Measurements from ENCODE around the gene ZSWIM6. TPM values are rescaled to one million over a fixed set of nuclear protein-coding genes. Genes with fewer than 3 reads are reported as not detected.

The ZSWIM6 gene
- total and polyA plus RNA-seq, 2 experiments from 2014 or later, result 3.9 to 6.0 TPM

DNA sequence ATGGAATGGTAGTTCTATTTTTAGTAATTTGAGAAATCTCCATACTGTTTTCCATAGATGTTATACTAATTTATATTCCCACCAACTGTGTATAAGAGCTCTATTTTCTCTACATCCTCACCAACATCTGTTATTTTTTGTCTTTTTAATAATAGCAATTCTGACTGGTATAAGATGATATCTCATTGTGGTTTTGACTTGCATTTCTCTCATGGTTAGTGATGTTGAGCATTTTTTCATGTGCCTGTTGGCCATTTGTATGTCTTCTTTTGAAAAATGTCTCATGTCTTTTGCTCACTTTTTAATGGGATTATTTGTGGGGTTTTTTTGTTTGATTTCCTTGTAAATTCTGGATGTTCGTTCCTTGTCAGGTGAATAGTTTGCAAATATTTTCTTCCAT is 154.4 kb downstream of the ZSWIM6 start (continued):
- TF ChIP-seq, protein P1, sequence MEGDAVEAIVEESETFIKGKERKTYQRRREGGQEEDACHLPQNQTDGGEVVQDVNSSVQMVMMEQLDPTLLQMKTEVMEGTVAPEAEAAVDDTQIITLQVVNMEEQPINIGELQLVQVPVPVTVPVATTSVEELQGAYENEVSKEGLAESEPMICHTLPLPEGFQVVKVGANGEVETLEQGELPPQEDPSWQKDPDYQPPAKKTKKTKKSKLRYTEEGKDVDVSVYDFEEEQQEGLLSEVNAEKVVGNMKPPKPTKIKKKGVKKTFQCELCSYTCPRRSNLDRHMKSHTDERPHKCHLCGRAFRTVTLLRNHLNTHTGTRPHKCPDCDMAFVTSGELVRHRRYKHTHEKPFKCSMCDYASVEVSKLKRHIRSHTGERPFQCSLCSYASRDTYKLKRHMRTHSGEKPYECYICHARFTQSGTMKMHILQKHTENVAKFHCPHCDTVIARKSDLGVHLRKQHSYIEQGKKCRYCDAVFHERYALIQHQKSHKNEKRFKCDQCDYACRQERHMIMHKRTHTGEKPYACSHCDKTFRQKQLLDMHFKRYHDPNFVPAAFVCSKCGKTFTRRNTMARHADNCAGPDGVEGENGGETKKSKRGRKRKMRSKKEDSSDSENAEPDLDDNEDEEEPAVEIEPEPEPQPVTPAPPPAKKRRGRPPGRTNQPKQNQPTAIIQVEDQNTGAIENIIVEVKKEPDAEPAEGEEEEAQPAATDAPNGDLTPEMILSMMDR (conservative IDR thresholded peaks at IDR 0.05; ENCODE audit: low read depth in 2 of 2), result no peak
- TF ChIP-seq CREB1 (CRISPR knock-in tag; IDR thresholded peaks at IDR 0.05; ENCODE audit: low read depth) (no peak), EZH2phosphoT487 (IDR thresholded peaks at IDR 0.05; ENCODE audit: unreplicated experiment) (no peak), ZNF114 (CRISPR knock-in tag; IDR thresholded peaks at IDR 0.05) (no peak), EZH2 (IDR thresholded peaks at IDR 0.05; ENCODE audit: low read depth, unreplicated experiment) (no peak), POLR2AphosphoS5 (IDR thresholded peaks at IDR 0.05; ENCODE audit: low read depth) (no peak)

DNA sequence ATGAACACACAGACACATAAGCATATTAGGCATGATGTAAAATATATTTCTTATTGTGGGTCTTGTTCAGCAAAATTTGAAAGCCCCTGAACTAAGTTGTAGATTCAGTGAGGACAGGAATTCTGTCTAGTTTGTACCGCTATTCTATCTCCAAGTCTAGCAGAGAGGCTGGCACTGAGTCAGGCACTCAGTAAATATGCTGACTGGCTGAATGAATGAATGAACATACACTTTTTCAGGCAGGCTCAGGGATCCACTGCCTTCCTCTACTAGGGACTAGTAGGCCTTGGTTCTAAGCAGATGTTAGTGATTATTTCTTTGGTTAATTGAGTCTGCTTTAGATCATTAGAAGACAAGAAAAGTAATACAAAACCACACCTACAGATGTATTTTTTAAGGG is 157.5 kb downstream of the ZSWIM6 start:
- DNase-seq (ENCODE audit: low spot score) (no peak), ATAC-seq (no peak)
- no peak for TF ChIP-seq ZNF114 (CRISPR knock-in tag; IDR thresholded peaks at IDR 0.05)
- TF ChIP-seq, protein P2, sequence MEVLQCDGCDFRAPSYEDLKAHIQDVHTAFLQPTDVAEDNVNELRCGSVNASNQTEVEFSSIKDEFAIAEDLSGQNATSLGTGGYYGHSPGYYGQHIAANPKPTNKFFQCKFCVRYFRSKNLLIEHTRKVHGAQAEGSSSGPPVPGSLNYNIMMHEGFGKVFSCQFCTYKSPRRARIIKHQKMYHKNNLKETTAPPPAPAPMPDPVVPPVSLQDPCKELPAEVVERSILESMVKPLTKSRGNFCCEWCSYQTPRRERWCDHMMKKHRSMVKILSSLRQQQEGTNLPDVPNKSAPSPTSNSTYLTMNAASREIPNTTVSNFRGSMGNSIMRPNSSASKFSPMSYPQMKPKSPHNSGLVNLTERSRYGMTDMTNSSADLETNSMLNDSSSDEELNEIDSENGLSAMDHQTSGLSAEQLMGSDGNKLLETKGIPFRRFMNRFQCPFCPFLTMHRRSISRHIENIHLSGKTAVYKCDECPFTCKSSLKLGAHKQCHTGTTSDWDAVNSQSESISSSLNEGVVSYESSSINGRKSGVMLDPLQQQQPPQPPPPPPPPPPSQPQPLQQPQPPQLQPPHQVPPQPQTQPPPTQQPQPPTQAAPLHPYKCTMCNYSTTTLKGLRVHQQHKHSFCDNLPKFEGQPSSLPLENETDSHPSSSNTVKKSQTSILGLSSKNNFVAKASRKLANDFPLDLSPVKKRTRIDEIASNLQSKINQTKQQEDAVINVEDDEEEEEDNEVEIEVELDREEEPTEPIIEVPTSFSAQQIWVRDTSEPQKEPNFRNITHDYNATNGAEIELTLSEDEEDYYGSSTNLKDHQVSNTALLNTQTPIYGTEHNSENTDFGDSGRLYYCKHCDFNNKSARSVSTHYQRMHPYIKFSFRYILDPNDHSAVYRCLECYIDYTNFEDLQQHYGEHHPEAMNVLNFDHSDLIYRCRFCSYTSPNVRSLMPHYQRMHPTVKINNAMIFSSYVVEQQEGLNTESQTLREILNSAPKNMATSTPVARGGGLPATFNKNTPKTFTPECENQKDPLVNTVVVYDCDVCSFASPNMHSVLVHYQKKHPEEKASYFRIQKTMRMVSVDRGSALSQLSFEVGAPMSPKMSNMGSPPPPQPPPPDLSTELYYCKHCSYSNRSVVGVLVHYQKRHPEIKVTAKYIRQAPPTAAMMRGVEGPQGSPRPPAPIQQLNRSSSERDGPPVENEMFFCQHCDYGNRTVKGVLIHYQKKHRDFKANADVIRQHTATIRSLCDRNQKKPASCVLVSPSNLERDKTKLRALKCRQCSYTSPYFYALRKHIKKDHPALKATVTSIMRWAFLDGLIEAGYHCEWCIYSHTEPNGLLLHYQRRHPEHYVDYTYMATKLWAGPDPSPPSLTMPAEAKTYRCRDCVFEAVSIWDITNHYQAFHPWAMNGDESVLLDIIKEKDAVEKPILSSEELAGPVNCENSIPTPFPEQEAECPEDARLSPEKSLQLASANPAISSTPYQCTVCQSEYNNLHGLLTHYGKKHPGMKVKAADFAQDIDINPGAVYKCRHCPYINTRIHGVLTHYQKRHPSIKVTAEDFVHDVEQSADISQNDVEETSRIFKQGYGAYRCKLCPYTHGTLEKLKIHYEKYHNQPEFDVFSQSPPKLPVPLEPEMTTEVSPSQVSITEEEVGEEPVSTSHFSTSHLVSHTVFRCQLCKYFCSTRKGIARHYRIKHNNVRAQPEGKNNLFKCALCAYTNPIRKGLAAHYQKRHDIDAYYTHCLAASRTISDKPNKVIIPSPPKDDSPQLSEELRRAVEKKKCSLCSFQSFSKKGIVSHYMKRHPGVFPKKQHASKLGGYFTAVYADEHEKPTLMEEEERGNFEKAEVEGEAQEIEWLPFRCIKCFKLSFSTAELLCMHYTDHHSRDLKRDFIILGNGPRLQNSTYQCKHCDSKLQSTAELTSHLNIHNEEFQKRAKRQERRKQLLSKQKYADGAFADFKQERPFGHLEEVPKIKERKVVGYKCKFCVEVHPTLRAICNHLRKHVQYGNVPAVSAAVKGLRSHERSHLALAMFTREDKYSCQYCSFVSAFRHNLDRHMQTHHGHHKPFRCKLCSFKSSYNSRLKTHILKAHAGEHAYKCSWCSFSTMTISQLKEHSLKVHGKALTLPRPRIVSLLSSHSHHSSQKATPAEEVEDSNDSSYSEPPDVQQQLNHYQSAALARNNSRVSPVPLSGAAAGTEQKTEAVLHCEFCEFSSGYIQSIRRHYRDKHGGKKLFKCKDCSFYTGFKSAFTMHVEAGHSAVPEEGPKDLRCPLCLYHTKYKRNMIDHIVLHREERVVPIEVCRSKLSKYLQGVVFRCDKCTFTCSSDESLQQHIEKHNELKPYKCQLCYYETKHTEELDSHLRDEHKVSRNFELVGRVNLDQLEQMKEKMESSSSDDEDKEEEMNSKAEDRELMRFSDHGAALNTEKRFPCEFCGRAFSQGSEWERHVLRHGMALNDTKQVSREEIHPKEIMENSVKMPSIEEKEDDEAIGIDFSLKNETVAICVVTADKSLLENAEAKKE (CRISPR knock-in tag; IDR thresholded peaks at IDR 0.05), result no peak
- TF ChIP-seq, protein P3, sequence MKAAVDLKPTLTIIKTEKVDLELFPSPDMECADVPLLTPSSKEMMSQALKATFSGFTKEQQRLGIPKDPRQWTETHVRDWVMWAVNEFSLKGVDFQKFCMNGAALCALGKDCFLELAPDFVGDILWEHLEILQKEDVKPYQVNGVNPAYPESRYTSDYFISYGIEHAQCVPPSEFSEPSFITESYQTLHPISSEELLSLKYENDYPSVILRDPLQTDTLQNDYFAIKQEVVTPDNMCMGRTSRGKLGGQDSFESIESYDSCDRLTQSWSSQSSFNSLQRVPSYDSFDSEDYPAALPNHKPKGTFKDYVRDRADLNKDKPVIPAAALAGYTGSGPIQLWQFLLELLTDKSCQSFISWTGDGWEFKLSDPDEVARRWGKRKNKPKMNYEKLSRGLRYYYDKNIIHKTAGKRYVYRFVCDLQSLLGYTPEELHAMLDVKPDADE (IDR thresholded peaks at IDR 0.05), result no peak
- no peak for TF ChIP-seq STAT1 (IDR thresholded peaks at IDR 0.05; ENCODE audit: unreplicated experiment)
- TF ChIP-seq POLR2AphosphoS5 (IDR thresholded peaks at IDR 0.05; ENCODE audit: low read depth), result no peak
- TF ChIP-seq ZNF331 (CRISPR knock-in tag; IDR thresholded peaks at IDR 0.05; ENCODE audit: low read depth), result no peak
- no peak for TF ChIP-seq JUNB (IDR thresholded peaks at IDR 0.05; ENCODE audit: unreplicated experiment)
- no peak for TF ChIP-seq NANOG (IDR thresholded peaks at IDR 0.05; ENCODE audit: borderline replicate concordance)
- Mint-ChIP-seq H3K36me3 (ENCODE audit: low read depth) (no peaks in the 10 kb centered on the region), H3K27ac (no peak overlapping the region), H3K4me3 (no peak overlapping the region), H3K9me3 (no peaks in the 10 kb centered on the region), H3K4me1 (peaks cover 8% of the 10 kb centered on the region; the same call in 2 of the 3 replicates), H3K27me3 (ENCODE audit: insufficient read depth, low read depth, poor library complexity) (no peaks in the 10 kb centered on the region)
- Histone ChIP-seq H3K4me3 (no peak overlapping the region), H3K79me2 (replicated peaks; ENCODE audit: insufficient read depth) (no peaks in the 10 kb centered on the region), H3F3A (replicated peaks; ENCODE audit: low read depth) (no peaks in the 10 kb centered on the region), H2AFZ (no peak overlapping the region), H3K4me1 (ENCODE audit: insufficient read depth) (no peaks in the 10 kb centered on the region; the same call in 1 of the 2 replicates), H4K20me1 (replicated peaks; ENCODE audit: insufficient read depth) (no peaks in the 10 kb centered on the region), H3K9me2 (ENCODE audit: insufficient read depth) (no peaks in the 10 kb centered on the region), H3K4me2 (no peak overlapping the region), H3K27me3 (ENCODE audit: insufficient read depth) (no peaks in the 10 kb centered on the region), H3K27ac (ENCODE audit: low read depth) (no peak overlapping the region), H3K36me3 (ENCODE audit: insufficient read depth) (no peaks in the 10 kb centered on the region)

All from GM23338 (cell line).